SH-SY5Y (cell line): Measurements from ENCODE around the gene SV2B.

Experiments used
- GATA2 ChIP-seq: IDR thresholded peaks from 2 replicates; pipeline ENCODE4 v1.6.1; 2011; ENCODE audit warnings: mild to moderate bottlenecking, low read depth, low read length
- GATA3 ChIP-seq: IDR thresholded peaks from 2 replicates; pipeline ENCODE4 v1.6.1; 2011; ENCODE audit warnings: low read depth, mild to moderate bottlenecking, low read length, moderate library complexity

The SV2B gene

DNA sequence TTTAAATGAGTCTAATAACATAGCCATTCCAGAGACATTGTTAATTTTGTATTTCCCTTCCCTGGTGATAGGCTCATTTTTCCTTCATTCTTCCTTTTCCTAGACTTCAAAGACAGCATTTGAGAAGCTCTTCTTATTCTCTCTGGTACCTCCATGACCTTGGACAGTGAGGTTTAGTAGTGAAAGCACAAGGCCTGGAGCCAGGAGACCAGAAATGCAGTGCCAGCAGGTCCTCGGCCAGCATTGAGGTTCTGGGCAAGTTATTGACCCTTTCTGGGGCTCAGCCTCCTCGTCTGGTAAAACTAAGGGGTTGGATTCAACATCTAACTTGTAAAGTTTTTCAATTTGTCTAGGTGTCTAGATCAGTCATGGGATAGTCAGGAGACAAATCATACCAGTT lies 146.9 kb downstream of the SV2B start:
- TF ChIP-seq GATA2 = no peak
- TF ChIP-seq GATA3 = no peak

DNA sequence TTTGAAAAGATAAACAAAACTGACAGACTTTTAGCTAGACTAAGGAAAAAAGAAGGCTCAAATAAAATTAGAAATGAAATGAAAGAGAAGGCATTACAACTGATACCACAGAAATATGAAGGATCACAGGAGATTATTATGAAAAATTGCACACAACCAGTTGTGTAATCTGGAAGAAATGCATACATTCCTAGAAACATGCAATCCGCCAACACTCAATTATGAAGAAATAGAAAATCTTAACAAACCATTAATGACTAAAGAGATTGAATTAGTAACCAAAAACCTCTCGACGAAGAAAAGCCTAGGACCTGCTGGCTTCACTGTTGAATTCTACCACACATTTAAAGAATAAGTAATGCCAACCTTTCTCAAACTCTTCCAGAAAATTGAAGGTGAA lies 149.5 kb downstream of the SV2B start:
- TF ChIP-seq GATA2 (no peak), GATA3 (no peak)

DNA sequence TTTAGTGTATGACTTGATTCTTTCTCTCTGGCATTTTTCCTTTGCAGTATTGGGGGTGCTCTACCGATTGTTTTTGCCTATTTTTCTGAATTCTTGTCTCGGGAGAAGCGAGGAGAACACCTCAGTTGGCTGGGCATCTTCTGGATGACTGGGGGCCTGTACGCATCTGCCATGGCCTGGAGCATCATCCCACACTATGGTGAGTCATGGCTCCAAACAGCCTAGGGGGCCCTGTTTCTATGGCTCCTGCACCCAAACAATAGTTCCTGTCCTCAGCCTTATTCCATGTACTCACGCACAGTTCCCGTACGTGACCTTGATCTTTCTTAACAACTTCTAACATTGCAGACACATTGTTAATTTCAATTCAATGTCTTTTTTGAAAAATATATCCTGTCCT lies 152.3 kb downstream of the SV2B start:
- TF ChIP-seq GATA2 = no peak
- no peak for TF ChIP-seq GATA3

DNA sequence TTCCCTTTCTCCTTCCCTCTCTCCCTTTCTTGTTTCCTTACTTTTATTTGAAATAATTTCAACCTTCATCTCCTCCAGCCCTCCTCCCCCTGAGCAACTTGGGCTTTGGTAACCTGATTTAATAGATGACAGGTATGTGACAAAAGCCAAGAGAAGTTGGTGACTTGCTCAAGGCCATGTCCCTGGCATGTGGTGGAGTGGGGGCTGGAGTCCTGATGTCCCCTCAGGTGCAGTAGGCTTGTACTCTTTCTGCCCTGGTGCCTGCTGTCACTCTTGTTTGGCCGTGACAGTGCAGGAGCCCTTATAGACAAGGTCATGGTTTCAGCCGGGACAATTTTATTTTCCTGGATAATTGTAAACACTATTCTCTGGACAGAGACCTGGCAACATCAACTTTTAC lies 152.7 kb downstream of the SV2B start:
- TF ChIP-seq GATA2 (no peak), GATA3 (no peak)

DNA sequence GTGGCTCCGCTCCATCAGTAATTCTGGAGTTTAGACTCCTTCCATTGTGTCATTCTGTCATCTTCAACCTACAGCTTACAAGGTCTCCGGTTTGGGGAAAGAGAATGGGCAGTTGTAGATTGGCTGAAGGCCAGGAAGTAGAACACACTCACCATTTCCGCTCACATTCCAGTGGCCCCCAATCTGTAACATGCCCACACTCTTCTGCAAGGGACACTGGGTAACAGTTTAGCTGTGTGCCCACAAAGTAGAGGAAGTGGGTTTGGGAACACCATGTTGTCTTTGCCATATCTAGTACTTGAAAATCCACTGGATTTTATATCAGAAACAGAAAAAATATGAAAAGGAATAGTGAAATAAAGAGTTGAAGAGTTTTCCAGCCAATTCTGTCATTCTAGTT lies 153.5 kb downstream of the SV2B start:
- TF ChIP-seq GATA3 = no peak
- TF ChIP-seq GATA2 = no peak

DNA sequence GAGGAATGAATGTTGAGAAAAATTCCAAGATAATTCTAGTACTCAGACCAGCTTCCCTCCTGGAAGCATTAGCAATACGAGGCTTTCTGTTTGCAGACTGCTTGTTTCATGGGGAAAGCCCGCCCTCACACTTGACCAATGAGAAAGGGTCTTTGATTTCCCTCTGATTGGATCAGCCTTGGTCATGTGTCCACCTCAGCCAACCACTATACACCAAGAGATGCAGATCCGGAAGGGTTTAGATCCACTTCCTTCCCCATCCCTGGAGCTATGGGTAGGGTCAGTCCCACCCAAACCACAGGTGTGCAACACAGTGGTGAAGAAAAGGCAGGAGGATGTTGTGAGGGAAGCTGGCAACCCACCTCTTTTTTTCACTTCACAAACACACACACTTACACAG lies 154.7 kb downstream of the SV2B start:
- TF ChIP-seq GATA2 (no peak), GATA3 (no peak)

DNA sequence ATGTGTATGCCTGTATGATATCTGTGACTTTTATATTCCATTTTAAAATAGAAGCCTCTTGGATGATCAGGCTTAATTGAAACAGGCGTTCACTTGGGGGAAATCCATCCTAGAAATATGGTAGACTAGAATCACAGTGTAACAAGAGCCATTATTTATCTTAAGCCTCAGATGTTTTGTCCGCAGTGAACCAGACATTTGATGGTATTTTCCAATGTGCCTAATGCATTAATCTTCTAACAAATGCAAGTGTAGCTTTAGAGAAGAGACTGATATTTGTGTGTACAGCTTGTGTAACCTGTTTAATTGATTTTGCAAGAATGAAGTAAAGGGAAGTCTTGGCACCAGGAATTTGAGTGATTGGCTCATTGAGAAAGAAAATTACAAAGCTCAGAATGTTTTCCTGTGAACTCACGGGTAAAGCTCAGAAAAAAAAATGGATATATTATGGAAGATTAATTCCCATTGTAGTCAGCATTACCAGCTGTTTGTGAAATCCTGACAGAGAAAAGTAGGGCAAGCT lies 155.7 kb downstream of the SV2B start:
- no peak for TF ChIP-seq GATA3
- TF ChIP-seq GATA2 = no peak

DNA sequence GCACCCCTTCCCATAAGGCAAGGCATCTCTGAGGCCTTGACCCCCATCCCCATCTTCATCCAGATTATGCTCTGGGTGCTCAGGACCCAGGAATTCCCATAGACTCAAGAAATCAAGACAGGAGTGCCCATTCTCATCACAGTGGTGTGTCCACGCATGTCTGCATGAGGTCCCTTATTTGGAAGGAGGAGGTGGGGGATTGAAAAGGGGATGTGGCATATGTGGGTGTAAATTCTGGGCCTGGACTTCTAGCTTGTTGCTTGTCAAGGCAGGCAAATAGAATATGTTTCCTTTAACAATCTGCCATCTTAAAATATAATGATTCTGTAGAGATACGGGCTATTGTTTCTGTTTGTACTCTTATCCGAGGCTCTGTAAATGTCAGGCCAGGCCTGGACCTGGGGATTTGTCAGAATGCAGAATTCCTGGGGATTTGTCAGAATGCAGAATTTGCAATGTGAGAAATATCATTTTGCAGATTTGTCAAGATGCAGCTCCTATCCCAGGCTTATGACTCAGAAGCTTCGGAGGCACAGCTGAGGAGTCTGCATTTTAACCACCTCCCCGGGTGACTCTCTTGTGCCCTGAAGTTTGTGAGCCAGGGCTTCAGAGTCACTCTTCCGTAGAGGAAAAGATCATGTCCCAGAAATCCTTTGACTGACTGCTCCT lies 157.8 kb downstream of the SV2B start:
- no peak for TF ChIP-seq GATA3
- no peak for TF ChIP-seq GATA2

DNA sequence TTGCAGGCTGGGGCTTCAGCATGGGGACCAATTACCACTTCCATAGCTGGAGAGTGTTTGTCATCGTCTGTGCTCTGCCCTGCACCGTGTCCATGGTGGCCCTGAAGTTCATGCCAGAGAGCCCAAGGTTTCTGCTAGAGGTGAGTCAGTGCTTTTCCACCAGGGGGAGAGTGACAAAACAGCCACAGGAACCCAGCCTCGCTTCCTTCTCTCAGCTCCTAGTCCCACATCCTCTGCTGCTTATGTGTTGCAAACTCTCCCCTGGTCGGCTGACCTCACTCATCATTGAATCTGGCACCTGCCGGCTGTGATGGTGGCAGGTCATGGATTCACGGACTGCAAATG lies 158.3 kb downstream of the SV2B start:
- no peak for TF ChIP-seq GATA3
- TF ChIP-seq GATA2 = no peak

DNA sequence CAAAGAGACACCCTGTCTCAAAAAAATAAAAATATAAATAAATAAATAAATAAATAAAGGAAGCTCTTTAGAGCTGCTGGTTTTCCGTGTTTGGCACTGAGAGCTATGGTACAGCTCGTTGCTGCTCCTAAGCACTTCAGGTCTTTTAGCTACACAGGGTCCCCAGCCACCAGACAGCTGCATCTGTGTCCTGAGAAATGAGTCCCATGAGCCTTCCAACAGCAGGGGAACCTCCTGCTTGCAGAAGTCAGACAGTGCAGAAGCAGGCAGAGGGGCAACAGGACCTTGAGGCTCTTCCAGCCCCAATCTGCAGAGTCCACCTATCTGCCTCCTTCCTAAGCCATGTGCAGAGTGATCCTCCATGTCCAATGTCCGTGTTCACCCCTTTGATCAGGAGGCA lies 159.0 kb downstream of the SV2B start:
- TF ChIP-seq GATA2 (no peak), GATA3 (no peak)

DNA sequence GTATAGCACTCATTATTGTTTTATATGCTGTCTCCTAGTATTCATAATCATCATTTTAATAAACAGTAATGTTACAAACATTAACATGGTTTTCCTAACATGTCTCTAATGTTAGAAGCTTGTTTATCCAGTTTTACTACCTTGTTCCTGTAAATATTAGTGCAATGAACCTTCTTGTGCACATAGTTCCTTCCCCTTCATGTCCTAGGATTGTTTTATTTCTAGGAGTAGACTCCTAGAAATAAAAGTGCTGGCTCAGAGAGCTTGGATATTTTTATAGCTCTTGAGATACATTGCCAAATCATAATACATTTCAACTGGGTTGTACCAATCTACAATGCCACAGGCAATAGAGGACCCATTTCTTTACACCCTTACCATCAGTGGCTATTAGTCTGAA lies 161.3 kb downstream of the SV2B start:
- TF ChIP-seq GATA2 (no peak), GATA3 (no peak)

DNA sequence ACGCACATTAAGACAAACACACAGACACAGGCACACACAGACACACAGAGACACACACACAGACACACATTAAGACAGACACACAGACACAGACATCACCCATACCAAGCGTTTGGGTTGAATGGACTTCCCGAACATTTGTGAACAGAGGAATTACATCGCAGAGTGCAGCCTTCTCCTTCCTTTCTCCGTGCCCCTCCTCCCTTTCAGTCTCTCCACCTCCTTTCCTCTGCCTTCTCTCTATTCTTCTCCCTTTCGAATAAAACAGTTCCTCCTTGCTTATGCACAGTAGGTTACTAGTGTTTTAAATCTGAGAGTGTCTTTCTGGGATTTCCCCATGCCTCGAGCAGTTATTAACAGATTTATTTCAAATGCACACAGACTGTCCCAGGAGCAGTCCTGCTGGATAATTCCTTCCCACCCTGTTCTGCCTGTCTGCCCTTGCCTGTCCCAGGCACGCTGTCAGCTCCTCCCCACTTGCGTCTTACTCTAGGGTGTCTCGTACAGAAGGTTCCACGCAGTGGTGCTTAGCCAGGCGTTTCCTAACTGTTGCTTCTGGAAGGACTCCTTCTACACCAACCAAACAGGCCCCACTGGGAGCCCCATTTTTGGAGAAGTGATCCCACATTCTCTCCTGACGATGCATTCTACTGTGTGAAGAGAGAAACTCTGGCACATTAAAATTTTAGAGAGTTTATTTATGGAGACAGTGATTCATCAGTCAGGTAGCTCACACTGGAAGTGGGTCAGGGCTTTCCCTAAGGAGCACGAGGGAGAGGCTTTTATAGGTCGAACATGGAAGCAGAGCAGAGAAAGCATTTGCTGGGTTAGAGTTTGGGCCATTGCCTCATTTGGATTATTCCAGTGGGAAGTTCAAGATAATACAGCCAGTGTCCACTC lies 163.8 kb downstream of the SV2B start:
- TF ChIP-seq GATA2 (no peak), GATA3 (no peak)

DNA sequence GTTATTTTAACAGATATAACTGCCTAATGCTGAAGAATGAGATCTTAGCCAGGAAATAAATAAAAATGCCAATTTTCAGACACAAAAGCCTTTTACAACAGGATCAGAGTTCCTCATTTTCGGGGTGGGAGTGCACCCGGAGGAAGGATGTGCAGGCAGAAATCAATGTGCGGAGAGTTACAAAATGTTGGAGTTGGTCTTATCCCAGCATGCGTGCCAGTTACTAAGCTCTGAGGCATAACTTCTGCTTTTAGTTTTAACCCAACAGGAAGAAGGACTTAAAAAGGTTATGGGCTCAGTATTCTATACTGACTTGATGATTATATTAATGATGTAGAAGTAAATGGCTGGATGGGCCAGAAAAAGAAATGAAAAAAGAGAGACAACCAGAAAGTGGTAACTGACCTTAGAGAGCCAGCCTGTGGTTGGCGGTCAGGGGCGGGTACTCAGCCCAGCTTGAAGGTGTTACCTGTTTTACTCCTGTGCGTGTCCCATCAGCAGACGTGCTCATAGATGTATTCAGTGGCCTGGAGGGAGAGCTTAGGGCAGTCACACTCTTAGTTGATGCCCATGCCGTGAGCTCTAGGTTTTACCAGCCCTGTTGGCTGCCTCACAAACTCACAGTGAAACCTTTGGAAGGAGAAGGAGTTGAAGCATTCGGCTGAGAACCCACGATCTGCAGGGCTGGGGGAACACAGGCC lies 164.7 kb downstream of the SV2B start:
- TF ChIP-seq GATA2 = no peak
- no peak for TF ChIP-seq GATA3

DNA sequence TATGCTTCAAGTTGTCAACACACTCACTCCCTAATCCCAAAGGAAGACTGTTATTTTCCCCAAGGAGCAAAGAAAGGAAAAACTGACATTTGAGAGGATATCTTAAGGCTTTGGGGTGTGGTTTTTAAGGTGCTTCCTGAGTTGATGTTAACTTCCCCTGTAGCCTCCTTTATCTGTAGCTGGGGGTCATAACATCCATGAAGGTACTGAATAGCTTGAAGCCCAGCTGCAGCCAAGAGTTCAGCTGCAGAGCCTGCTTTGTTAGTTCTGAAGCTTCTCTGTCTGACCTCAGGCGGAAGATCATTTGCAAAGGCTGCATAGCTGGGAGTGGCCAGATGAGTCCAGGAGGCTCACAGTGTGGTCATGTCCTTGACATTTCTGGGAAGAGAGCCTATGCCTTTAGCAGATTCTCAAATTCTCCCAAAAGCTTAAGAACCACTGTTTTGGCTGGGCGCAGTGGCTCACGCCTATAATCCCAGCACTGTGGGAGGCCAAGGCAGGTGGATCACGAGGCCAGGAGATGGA lies 165.4 kb downstream of the SV2B start:
- TF ChIP-seq GATA2 (no peak), GATA3 (no peak)
